Naive thymus-derived CD4-positive, alpha-beta T cell (primary cell): ENCODE measurements around the gene MRPL49. TPM values are rescaled to one million over a fixed set of nuclear protein-coding genes. Genes with fewer than 3 reads are reported as not detected.

Experiments
- ATAC-seq: fragments of 150-1000 bp; cut with Tn5 transposase; 2 replicates; pipeline ENCODE4 v1.10.0; 2021; ENCODE audit warnings: mild to moderate bottlenecking, moderate library complexity
- CTCF ChIA-PET: fragments of 350-600 bp; sonication (Branson Sonifier 250); formaldehyde crosslinking; loops from one replicate; lab custom pipeline; 2021; ENCODE audit warnings: antibody characterized with exemption; lab: Charles Lee
- POLR2A ChIA-PET: fragments of 350-600 bp; sonication (Branson Sonifier 250); formaldehyde crosslinking; loops from one replicate; lab custom pipeline; 2021; ENCODE audit warnings: antibody characterized with exemption, inconsistent platforms; lab: Charles Lee
- DNase-seq, 9 donors: peaks; one replicate each; pipeline versions ENCODE4 v3.0.0 to v3.0.0-alpha.2; 2020 to 2022; ENCODE audit warnings: mixed read lengths in 1 of 9
- H3K27ac ChIP-seq: one replicate; pipeline ENCODE4 v1.7.0; 2013; ENCODE audit warnings: mild to moderate bottlenecking, low read depth, low read length, moderate library complexity
- H3K27me3 ChIP-seq, 2 donors: one replicate each; pipeline ENCODE4 v1.7.0; 2013; ENCODE audit warnings: low read length in 2 of 2, mild to moderate bottlenecking in 2 of 2, moderate library complexity in 2 of 2; ENCODE audit not compliant: control insufficient read depth in 2 of 2, insufficient read depth in 2 of 2
- H3K36me3 ChIP-seq, 3 experiments: 1 replicate in 2 of 3; 2 replicates in 1 of 3; pipeline ENCODE4 v1.7.0; 2013; ENCODE audit warnings: low read length in 3 of 3, mild to moderate bottlenecking in 3 of 3, moderate library complexity in 1 of 3; ENCODE audit not compliant: insufficient read depth in 3 of 3, control insufficient read depth in 2 of 3
- H3K4me1 ChIP-seq, 2 donors: one replicate each; pipeline ENCODE4 v1.7.0; 2013; ENCODE audit warnings: low read length in 2 of 2, mild to moderate bottlenecking in 2 of 2, moderate library complexity in 1 of 2; ENCODE audit not compliant: control insufficient read depth in 2 of 2, insufficient read depth in 2 of 2
- H3K4me3 ChIP-seq: 2 replicates; pipeline ENCODE4 v1.7.0; 2013; ENCODE audit warnings: mild to moderate bottlenecking, low read length
- H3K9me3 ChIP-seq, 3 experiments: 1 replicate in 2 of 3; 2 replicates in 1 of 3; pipeline ENCODE4 v1.7.0; 2013; ENCODE audit warnings: low read length in 3 of 3; ENCODE audit not compliant: control insufficient read depth in 2 of 3
- H3K27ac Mint-ChIP-seq, 9 donors: one replicate each; pipeline ENCODE4 v1.8.0; 2020 to 2022; ENCODE audit warnings: mixed read lengths in 9 of 9, mild to moderate bottlenecking in 8 of 9, moderate library complexity in 5 of 9, inconsistent platforms in 2 of 9
- H3K27me3 Mint-ChIP-seq, 5 donors: one replicate each; pipeline ENCODE4 v1.8.0; 2021 to 2022; ENCODE audit warnings: mixed read lengths in 5 of 5, mild to moderate bottlenecking in 1 of 5
- H3K36me3 Mint-ChIP-seq, 5 donors: one replicate each; pipeline ENCODE4 v1.8.0; 2020 to 2022; ENCODE audit warnings: mixed read lengths in 5 of 5, mild to moderate bottlenecking in 3 of 5, inconsistent platforms in 1 of 5
- H3K4me1 Mint-ChIP-seq, 7 donors: one replicate each; pipeline ENCODE4 v1.8.0; 2020 to 2022; ENCODE audit warnings: mixed read lengths in 7 of 7, mild to moderate bottlenecking in 3 of 7, inconsistent platforms in 1 of 7
- H3K4me3 Mint-ChIP-seq, 10 donors: one replicate each; pipeline ENCODE4 v1.8.0; 2020 to 2022; ENCODE audit warnings: mild to moderate bottlenecking in 10 of 10, mixed read lengths in 10 of 10, moderate library complexity in 6 of 10, inconsistent platforms in 2 of 10
- H3K9me3 Mint-ChIP-seq, 11 donors: one replicate each; pipeline ENCODE4 v1.8.0; 2020 to 2022; ENCODE audit warnings: mixed read lengths in 11 of 11, mild to moderate bottlenecking in 4 of 11, inconsistent platforms in 1 of 11, moderate library complexity in 1 of 11
- intact Hi-C, 2 donors: fragments of 100-400 bp; cut with micrococcal nuclease; formaldehyde crosslinking; loops; one replicate each; pipeline ENCODE4 v1.15.1; 2023
- polyA plus RNA-seq, 2 donors: library from polyadenylated mRNA; unstranded; fragments of 300-500 nt; fragmentation: Illumina TruSeq; gene quantifications; one replicate each; pipeline ENCODE4 v1.2.3, GENCODE V29; 2021
- total RNA-seq, 6 experiments: library from RNA in 5 of 6; stranded (reverse) in 5 of 6; gene quantifications; 1 replicate in 5 of 6; 2 replicates in 1 of 6; pipeline ENCODE4 v1.2.3 and lab custom pipeline; 2021 to 2026

Gene MRPL49
- total and polyA plus RNA-seq, 7 experiments from 2014 or later, result 38.1 to 102 (median 62.9) TPM

DNA sequence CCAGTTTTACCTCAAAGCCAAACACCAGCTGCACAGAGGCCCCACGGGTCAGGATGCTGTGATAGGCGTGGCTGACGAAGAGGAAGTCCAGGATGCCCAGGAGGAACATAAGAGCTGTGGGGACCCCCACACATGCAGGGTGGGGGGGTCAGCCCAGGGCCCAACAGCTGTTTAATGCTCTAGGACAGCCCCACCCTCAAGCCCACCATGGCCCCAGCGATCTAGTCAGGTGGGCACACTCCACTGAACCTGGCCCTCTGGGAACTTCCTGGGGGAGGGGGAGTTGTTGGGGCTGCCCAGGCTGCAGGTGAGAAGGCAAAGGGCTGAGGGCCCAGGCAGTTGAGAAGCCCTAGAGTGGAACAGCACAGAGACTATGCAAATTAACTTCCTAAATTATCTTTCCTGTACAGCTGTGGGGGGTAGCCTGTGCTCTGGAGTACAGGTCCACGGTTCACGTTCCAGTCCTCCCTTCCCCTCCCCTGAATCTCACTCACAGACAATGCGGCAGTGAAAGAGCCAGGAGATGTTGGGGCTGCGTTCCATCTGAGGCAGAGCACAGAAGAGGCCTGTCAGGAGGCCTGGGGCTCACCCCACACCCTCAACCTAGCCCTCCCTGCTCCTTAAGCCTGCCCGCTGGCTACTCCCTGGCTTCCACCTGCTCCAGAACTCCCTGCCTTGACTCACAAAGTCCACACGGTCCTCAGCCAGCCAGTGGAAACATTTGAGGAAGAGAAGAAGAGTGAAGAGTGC, 10.3 kb downstream of the MRPL49 start:
- Histone ChIP-seq H3K9me3 (no peaks in the 10 kb centered on the region), H3K27ac (peak overlapping the region; percentile 99), H3K36me3 (peaks cover under 1 to 66% (median 30%) of the 10 kb centered on the region in 3 experiments), H3K4me3 (no peak overlapping the region), H3K27me3 (no peaks in the 10 kb centered on the region), H3K4me1 (peaks cover 10 to 21% of the 10 kb centered on the region in 2 donors)
- Mint-ChIP-seq H3K9me3 (peaks cover 0 to 3% (median 0%) of the 10 kb centered on the region in 11 donors), H3K27me3 (no peaks in the 10 kb centered on the region), H3K4me3 (peak overlapping the region; percentile 77 to 100 (median 98)), H3K36me3 (peaks cover 0 to 16% (median 4%) of the 10 kb centered on the region in 5 donors), H3K4me1 (peaks cover 26 to 46% (median 40%) of the 10 kb centered on the region in 7 donors), H3K27ac (peak overlapping the region; percentile 38 to 100 (median 99))
- intact Hi-C loops, result no loop called here
- CTCF ChIA-PET, result interaction anchor here (0.6 kb wide), 1 partner anchor 869 kb away, joined by 5 read pairs; no protein-coding TSS in a partner anchor
- ATAC-seq (no peak), DNase-seq (no peak)
- POLR2A ChIA-PET, result interaction anchor here (0.6 to 8.9 kb wide), 6 partner anchors 12 to 390 kb away, joined by 3 to 237 read pairs (median 7); partner anchors contain the start of genes FAU, MRPL49, TM7SF2 and ZNHIT2

DNA sequence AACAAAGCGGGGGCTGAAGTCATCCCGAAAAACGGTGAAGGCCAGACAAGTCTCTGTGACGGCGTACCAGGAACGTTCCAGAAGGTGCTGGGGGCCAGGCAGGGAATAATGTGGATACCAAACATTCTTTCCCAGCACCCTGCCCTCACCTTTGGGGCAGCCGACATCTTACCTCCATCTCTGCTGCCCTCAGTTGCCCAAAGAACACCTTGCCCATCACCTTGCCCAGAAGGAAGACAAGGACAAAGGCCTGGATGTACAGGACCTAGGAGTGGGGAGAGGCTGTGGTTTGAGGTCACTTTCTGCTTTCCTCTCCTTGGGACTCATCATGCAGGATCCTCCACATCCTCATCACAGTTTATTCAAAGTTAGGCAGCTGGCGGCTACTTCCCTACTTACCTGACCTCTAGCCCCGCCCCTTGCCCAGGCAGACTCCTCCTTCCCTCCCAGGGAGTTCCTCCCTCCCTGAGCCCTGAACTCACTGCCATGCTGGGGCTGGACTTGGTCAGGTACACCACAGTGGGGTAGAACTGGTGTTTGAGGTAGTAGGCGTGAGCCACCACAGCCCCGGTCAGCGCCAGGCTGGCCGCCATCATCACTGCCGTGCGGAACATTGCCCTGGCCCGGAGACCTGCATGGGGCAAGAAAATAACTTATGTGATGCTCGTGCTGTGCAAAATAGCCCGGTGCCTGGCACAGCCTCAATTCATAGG, 11.0 kb downstream of the MRPL49 start:
- Histone ChIP-seq H3K4me1 (peaks cover 10 to 21% of the 10 kb centered on the region in 2 donors), H3K36me3 (peaks cover 0 to 58% (median 24%) of the 10 kb centered on the region in 3 experiments), H3K27me3 (no peaks in the 10 kb centered on the region), H3K4me3 (peak overlapping the region; percentile 90), H3K27ac (peak overlapping the region; percentile 99), H3K9me3 (no peaks in the 10 kb centered on the region)
- DNase-seq (peak in 2 of 9 donors; percentile 39 to 58), ATAC-seq (no peak)
- Mint-ChIP-seq H3K27me3 (no peaks in the 10 kb centered on the region), H3K4me3 (peak overlapping the region; percentile 89 to 100 (median 99)), H3K36me3 (peaks cover 0 to 16% (median 4%) of the 10 kb centered on the region in 5 donors), H3K27ac (peak overlapping the region; percentile 97 to 100 (median 99)), H3K9me3 (peaks cover 0 to 3% (median 0%) of the 10 kb centered on the region in 11 donors), H3K4me1 (peaks cover 31 to 50% (median 40%) of the 10 kb centered on the region in 7 donors)
- ChIA-PET POLR2A (interaction anchor here (2.7 to 8.9 kb wide), 5 partner anchors 12 to 47 kb away, joined by 12 to 237 read pairs (median 40); partner anchors contain the start of genes FAU, MRPL49, TM7SF2 and VPS51), CTCF (no interaction called here)
- intact Hi-C loops, result no loop called here

DNA sequence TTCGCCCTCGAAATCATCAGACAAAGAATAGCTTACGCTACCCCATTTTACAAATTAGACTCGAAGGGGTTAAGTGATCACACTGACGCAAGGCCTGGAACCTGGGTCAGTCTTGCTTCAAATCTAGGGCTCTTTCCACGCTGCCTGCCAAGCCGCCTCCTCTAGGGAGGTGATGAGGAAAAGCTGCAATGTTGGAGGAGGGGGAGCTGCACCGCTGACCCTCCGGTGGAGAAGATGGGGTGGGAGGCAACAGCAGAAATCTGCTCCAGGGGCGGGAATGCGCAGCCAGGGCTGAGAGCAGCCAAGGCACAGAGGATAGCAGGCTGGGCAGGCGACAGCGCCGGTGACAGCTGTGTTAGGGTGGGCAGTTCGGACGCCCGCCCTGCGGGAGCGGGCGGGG, 11.6 kb downstream of the MRPL49 start:
- CTCF ChIA-PET, result interaction anchor here (0.6 kb wide), 1 partner anchor 1299 kb away, joined by 3 read pairs; no protein-coding TSS in a partner anchor
- DNase-seq, result no peak
- H3K4me3 ChIP-seq, result peak overlapping the region; percentile 90
- Mint-ChIP-seq H3K27me3 (no peaks in the 10 kb centered on the region), H3K9me3 (peaks cover 0 to 3% (median 0%) of the 10 kb centered on the region in 11 donors), H3K36me3 (peaks cover 0 to 16% (median 4%) of the 10 kb centered on the region in 5 donors), H3K4me3 (peak overlapping the region; percentile 89 to 100 (median 99)), H3K4me1 (peaks cover 31 to 50% (median 40%) of the 10 kb centered on the region in 7 donors), H3K27ac (peak overlapping the region; percentile 97 to 100 (median 99))
- H3K9me3 ChIP-seq, result no peaks in the 10 kb centered on the region
- peaks cover 10 to 21% of the 10 kb centered on the region in 2 donors for H3K4me1 ChIP-seq
- H3K27me3 ChIP-seq, result no peaks in the 10 kb centered on the region
- intact Hi-C loops, result loop anchor here (1.0 to 2.0 kb wide), 6 partner anchors 16 to 482 kb away; partner anchors contain the start of genes PCNX3 (in 2 of the 2), MAP3K11 (in 1 of the 2), SNX15 (in 1 of the 2) and TIGD3 (in 1 of the 2)
- POLR2A ChIA-PET, result interaction anchor here (0.7 to 8.9 kb wide), 9 partner anchors 11 to 364 kb away, joined by 3 to 237 read pairs (median 18); partner anchors contain the start of genes FAU, MALAT1, MRPL49 and TM7SF2
- ATAC-seq, result no peak
- H3K27ac ChIP-seq, result peak overlapping the region; percentile 99
- peaks cover 0 to 53% (median 24%) of the 10 kb centered on the region in 3 experiments for H3K36me3 ChIP-seq

DNA sequence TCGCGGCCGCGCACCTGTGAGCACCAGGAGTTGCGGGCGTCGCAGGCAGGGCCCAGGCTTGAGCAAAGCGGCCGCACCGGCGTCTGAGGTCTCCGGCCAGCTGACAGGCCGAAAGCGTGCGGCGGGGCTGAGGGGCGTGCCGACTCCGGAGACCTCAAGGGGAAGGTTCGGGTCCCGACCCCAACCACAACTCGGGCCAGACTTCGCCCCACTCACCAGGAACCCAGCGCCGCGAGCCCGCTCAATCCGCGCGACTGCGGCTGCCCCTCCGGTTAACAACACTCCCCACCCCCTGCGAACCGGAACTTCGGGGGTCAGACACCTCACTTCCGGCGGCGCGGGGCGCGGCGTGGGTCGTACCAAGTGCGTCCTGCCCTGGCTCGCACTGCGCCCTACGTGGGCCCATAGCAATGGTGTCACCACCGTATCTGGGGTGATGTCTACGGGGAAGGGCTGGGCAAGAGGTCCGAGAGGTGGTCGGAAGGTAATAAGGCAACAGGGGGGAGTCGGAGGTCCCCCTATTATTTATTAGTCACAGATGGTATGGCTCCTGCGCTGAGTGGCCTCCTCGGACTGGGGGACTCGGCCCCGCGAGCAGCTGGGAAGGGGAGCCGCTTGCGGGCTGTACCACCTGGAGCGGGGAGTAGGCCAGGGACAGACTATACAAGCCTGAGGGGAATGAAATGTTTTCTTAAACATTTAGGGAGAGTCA, 12.3 kb downstream of the MRPL49 start, which contains the start of gene SYVN1:
Gene SYVN1, minus strand, starts transcription at position 280 of the 712 bp plus-strand sequence. CDS start 918 bp downstream, outside the sequence.
- peaks cover 0 to 16% (median 4%) of the 10 kb centered on the region in 5 donors for H3K36me3 Mint-ChIP-seq
- Histone ChIP-seq H3K27me3 (no peaks in the 10 kb centered on the region), H3K4me1 (peaks cover 10 to 21% of the 10 kb centered on the region in 2 donors), H3K36me3 (peaks cover 0 to 46% (median 23%) of the 10 kb centered on the region in 3 experiments), H3K9me3 (no peaks in the 10 kb centered on the region), H3K4me3 (peak within 1 kb of the TSS; percentile 90), H3K27ac (peak within 1 kb of the TSS; percentile 99)
- intact Hi-C loops, result loop anchor here (1.0 to 2.0 kb wide), 6 partner anchors 17 to 481 kb away; partner anchors contain the start of genes PCNX3 (in 2 of the 2), MAP3K11 (in 1 of the 2), SNX15 (in 1 of the 2) and TIGD3 (in 1 of the 2)
- H3K4me1 Mint-ChIP-seq, result peaks cover 31 to 50% (median 40%) of the 10 kb centered on the region in 7 donors
- POLR2A ChIA-PET, result interaction anchor here (0.6 to 8.9 kb wide), 47 partner anchors 8 to 1248 kb away, joined by 3 to 237 read pairs (median 4); partner anchors contain the start of genes CAPN1, CDC42EP2, CDCA5 and DPF2
- peak within 1 kb of the TSS; percentile 89 to 100 (median 99) for H3K4me3 Mint-ChIP-seq
- ATAC-seq, result peak; percentile 88
- peak; percentile 88 to 95 (median 93) for DNase-seq
- H3K27ac Mint-ChIP-seq, result peak within 1 kb of the TSS; percentile 97 to 100 (median 99)
- H3K27me3 Mint-ChIP-seq, result no peaks in the 10 kb centered on the region
- H3K9me3 Mint-ChIP-seq, result peaks cover 0 to 3% (median 0%) of the 10 kb centered on the region in 11 donors
- CTCF ChIA-PET, result interaction anchor here (0.6 to 2.6 kb wide), 6 partner anchors 12 to 1298 kb away, joined by 3 to 12 read pairs (median 3); partner anchors contain the start of genes FAU and MRPL49

DNA sequence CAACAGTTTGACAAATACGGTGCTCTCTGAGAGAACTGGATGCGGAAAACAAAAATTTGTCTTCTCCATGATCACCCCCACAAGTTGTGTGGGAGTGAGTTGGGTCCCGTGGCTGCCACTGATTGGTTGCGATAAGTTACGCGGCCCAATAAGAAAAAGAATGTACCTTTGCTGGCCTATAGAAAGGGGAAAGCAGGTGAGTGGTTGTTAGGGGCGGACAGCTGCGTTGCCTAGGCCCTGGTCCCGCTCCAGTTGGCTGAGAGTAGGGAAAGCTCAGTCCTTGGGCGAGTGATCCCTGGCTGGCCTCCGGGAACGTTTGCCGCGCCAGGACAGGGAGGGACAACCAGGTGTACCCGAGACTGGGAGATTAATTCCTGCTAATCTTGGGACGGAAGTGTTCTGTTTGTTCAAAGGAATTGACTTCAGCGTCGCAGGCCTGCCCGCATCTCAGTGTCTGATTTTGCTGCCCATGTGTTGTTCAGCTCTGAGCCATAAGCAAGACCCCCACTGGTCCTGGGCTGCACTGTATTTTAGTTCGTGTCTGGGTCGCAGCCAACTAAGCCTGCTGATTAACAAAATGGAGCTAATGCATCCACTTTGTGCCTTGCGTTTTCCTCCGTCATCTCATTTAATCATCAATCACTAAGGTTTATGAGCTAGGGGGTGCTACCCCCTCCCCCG, 13.0 kb downstream of the MRPL49 start:
- ATAC-seq (peak; percentile 90), DNase-seq (peak in 8 of 9 donors; percentile 75 to 94 (median 92))
- Histone ChIP-seq H3K4me1 (peaks cover 10 to 21% of the 10 kb centered on the region in 2 donors), H3K36me3 (peaks cover 0 to 39% (median 16%) of the 10 kb centered on the region in 3 experiments), H3K9me3 (no peaks in the 10 kb centered on the region), H3K27ac (peak overlapping the region; percentile 99), H3K4me3 (peak overlapping the region; percentile 90), H3K27me3 (no peaks in the 10 kb centered on the region)
- Mint-ChIP-seq H3K27ac (peak overlapping the region; percentile 97 to 100 (median 99)), H3K4me1 (peaks cover 31 to 50% (median 40%) of the 10 kb centered on the region in 7 donors), H3K27me3 (peaks cover 0 to 3% (median 0%) of the 10 kb centered on the region in 5 donors), H3K4me3 (peak overlapping the region; percentile 89 to 100 (median 99)), H3K9me3 (peaks cover 0 to 3% (median 0%) of the 10 kb centered on the region in 11 donors), H3K36me3 (peaks cover 0 to 16% (median 4%) of the 10 kb centered on the region in 5 donors)
- intact Hi-C loops, result loop anchor here (1.0 to 5.0 kb wide), 14 partner anchors 13 to 1453 kb away; partner anchors contain the start of genes CAPN1 (in 2 of the 2), CDCA5 (in 2 of the 2), FAU (in 2 of the 2) and MRPL49 (in 2 of the 2)
- ChIA-PET CTCF (interaction anchor here (0.6 to 2.6 kb wide), 7 partner anchors 13 to 941 kb away, joined by 3 to 12 read pairs (median 3); partner anchors contain the start of genes FAU and MRPL49), POLR2A (interaction anchor here (0.5 to 8.9 kb wide), 57 partner anchors 8 to 1249 kb away, joined by 3 to 237 read pairs (median 4); partner anchors contain the start of genes CAPN1, CDC42EP2, CDCA5 and DPF2)
